GM21423 (cell line): ENCODE results near the gene MYORG.

Experiments used
- ATAC-seq: cut with Tn5 transposase; IDR thresholded peaks from one replicate; pipeline ENCODE4 v1.9.1; 2021; ENCODE audit warnings: mild to moderate bottlenecking, moderate library complexity; ENCODE audit not compliant: unreplicated experiment

The MYORG gene

DNA sequence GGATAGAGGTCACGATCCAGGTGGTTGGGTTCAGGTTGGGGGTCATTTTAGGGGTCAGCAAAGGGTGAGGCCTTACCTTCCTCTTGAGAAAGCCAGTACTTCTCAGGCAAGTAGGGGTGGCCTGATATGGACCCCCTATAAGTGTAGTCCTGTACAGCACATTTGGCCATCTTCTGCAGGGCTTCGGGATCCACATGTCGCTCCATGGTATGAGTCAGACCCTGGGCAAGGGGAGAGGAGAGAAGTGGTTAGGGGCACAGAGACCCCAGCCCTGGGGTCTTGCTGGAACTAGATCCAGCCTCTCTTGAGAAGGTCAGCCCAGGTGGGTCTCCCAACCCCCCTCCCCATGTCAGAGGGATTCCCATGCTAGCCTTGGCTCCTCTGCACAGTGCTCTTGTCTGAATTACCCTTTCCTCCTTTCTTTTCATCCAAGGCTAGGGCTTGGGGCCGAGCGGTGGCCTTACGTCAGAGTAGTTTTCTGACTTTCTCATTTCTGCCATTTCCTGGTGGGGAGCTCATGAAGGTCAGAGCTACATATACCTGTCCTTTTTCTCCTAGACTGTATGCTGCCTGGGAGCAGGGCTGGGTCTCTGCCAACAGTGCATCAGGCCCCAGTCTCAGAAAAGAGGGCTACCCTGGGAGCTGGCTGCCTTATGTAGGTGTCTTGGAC, 9.0 kb upstream of the MYORG start:
- no peak for ATAC-seq

DNA sequence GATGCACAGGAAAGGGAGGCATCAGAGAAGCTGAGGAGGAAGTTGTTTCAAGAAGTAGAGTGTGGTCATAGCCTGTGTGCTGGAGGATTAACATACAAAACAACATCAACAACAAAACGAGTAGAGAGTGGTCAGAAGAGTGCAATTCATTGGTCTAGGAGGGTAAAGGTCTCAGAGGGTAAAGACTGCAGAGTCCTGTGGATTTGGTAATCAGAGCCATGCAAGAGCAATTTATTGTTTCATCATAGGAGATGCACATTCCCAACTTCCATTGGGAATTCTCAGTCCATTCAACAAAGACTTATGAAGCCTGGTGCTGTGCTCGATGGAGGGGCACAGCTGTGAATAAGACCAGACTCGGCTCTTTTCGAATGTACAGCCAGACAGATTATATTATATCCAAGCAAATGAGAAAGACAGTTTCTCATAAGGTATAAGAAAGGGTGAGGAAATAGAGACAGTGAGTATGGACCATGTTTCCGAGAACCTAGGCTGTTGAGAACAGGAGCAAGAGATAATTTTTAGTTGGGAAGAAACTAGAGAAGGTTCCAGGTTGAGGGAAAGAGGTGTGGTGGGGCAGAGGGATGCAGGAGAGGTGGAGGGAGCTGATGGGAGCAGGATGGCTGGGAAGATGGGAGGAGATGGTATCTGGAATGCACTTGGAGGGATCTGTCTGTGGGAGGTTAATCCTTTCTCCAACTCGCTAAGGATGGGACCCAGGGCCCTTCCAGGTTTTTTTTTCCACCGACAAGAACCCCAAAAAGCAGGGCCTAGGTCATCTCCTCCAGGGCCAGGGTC, 7.9 kb upstream of the MYORG start:
- ATAC-seq, result no peak

DNA sequence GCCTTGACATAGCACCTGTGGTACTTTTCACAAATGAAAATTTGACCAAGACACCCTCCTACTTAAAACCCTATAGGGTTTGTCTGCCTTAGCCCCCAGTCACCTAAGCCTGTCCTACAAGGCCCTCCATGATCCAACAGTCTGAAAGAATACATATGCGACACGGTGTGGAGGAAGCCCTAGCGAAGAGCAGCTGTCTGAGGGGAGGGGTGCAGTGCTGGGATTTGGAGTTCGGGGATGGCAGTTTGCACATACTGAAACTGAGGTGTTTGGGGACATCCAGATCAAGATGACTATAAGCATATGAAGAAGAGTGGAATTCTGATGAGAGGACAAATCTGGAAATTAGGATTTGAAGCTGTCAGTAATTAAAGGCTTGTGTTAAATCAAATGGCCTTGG, 7.2 kb upstream of the MYORG start:
- ATAC-seq, result no peak

DNA sequence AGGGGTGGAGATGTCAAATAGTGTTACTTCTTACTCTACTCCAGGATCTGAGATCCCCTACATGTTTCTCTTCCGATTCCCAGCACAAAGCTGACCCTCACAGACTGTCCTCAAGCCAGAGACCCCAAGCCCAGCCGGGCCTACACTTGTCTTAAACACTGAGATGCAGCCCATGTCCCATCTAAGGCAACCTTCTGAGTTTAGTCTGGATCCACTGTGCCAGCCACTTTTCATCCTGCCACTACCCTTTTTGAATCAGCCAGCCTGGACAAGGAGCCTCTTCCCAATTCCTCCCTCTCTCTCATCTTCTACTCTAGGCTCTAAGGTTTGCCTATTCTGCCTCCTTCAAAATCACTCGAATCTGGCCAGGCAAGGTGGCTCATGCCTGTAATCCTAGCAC, 6.2 kb upstream of the MYORG start:
- ATAC-seq, result no peak

DNA sequence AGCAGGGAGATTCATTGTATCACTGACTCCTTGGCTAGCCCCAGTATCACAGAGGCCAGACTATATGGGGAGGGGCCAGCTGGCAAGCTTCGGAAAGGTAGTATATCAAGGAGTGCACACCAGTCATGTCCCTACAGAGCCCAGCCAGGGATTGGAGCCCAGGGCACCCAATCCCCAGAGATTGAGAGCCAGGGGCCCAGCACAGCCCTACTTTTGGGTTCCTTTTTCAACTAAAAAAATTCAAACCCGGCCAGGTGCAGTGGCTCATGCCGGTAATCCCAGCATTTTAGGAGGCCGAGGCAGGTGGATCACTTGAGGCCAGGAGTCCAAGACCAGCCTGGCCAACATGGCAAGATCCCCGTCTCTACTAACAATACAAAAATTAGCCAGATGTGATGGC, 5.4 kb upstream of the MYORG start:
- ATAC-seq, result no peak

DNA sequence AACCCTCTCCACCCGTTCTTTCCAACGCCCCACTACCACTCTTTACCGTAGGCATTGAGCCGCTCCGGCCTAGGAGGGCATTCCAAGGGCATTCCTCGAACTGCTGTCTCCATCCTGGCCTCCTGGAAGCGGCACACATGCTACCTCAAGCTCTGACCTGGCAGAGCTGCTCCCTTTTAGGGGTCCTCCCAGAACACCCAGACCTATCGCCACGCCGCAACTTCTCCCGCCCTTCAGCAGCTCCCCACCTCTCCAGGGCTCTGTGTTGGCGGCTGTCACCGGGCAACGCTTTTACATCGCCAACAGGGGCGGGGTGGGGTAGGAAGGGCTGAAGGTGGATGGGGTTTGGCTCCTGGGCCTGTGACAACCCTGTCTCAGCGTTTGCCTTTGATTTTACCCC, 4.6 kb upstream of the MYORG start:
- no peak for ATAC-seq

DNA sequence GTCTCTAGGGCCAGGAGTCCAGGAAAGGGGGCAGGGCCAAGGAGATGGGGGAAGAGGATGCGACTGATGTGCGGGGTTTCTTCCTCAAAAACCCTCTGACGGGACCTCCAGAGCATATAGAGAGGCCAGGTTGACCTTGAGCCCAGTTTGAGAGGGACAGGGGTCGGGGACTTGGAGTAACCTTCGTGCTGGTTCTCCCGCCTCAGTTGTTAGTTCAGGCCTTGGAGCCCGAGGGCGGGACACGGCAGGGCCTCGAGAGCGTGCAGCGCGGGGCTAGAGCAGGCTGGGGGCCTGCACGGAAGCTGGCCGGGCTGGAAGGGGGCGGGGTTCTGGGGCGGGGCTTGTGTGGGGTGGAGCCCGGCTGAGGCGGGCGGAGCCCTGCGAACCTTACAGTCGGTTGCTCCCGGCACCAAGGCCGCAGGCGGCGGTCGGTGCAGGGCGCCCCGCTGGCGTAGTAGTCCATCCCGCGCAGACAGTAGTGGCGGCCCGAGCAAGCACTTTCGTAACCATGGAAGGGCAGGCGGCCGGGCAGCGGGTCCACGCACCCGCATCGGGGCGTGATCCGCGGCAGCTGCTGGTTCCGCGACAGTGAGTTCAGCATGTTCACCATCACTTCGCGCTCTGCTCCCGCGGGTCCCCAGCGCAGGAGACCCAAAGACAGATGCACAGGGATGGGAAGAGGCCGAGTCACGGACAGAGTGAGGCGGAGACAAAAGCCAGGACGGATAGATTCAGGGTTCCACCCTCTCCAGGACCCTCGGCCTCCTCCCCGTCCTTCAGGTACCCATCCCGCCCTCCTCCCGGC, 4.0 kb upstream of the MYORG start:
- peak; percentile 23 for ATAC-seq

DNA sequence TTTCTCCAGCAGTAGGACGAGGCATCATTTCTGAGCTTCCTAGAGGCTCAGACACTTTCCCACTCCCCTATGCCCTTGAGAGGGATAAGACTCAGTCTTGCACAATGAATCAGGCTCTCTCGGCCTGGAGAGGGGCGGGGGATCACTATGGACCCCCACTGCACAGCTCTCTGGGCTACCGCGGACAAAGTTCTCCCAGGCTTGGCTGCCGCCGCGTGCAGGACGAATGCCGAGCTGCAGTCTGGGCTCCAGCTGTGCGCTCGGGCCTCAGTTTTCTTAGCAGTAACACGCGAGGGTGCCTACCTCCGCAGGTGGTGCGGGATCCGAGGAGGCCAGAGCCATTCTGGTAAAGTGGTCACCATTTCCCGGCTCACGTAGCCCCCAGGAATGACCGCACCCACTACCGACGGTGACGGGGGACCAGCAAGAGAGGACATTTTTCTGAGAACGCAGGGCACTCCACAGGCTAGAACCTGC, 3.4 kb upstream of the MYORG start:
- ATAC-seq, result no peak

DNA sequence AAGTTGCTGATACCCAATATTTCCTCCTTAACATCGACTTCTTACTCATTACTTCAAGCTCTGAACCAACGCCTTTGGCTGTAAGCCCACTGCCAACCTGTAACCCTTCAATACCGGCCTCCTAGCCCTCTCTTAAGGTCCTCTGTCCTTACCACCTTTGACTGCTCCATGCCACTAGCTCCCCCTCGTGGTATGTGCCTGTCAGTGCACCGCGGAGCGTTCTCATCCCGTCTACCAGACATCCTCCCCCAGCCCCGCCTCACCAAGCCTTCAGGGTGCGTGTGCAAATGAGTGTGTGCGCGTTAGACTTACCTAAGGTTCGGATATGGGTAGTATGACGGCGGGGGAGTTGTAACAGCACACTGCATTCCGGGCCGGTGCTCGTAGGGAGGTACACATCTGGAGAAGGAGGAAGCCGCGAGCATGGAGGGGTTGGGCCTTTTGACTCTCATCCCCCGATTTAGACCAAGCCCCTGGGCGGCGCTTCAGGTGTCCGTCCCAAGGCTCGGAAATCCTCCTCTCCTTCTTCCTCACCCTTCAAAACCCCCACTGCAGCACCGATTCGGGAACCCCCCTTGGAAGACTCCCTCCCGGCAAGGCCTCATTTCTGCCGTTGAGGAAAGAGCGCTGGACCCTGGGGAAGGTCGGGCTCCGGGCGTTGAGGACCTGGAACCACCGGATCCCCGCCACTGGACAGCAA, 2.8 kb upstream of the MYORG start:
- ATAC-seq, result peak; percentile 33

DNA sequence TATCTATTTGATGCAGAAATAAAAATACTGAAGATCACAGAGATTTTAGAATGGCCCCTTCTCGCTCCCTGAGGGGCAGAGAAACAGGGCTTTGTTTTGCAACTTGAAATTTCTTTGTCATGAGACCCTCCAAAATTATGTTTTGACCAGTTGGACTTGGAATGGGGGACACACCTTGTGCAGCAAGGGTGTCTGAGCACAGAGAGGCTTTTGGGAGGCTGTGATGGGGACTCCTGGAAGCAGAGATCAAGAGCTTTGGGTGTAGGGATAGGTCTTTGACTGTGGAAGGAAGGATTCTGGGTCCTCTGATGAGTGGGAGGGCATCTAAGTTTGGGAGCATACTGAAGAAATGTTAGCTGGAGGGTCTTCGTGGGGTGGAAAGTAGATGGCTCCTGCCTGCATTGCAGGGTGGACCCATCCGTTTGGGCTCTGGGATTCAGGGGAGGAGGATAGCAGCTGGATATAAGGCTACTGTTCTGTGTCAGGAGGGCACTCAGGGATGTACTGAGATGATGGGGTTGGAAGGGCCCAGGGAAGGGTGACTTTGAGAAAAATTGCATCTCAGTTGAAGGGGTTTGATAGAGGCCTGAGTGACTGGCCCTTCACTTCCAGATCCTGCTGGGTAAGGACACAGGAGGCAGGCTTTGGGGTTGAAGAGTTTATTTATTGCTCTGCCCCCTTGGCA, 1.8 kb upstream of the MYORG start:
- ATAC-seq, result no peak

DNA sequence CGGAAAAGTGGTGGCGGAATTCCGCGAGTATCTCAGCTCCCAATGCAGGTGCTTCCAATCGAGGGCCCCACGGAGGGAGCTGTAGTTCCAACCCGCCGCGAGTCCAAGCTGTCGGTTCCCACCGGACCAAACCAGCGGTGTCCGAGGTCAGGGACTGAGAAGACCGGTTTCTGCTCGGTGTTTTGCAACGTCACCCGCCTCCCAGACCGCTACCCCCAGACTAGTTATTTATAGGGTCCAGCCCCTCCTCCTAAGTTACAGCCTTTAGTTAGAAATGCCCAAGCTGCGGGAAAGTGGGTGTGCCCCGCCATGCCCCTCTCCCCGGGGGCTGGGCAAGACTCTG, 677 bp upstream of the MYORG start:
- no peak for ATAC-seq

DNA sequence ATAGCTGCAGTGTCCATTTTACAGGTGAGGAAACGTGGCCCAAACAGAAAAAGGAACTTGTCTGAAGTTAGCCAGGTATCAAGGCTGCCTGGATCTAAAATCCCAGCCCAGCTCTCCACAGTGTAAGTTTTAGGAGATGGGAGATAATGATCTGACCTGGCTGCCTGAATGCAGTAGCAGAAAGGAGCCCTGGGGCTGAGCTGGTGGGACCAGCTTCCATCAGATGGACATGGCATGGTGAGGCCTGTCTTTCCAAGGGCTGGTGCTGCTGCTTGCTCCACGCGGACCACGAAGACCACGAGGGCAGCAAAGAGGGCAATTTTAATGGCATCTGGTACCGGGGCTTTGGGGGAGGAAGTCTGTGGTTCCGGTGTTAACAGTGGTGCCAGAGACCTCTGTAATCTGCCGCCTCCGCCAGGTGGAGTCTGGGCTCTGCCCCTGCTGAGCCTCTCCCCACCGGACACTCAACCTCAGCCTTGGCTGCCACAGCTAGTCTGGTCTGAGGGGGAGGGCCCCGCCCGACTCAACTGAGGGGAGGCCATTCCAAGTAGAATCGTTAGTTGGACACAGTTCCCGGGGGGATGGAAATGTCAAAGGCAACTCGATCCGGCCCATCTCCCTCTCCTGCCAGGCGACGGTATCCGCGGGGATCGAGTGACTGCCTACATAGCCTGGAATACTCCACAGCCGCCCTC, 650 bp downstream of the MYORG start:
- peak; percentile 20 for ATAC-seq

DNA sequence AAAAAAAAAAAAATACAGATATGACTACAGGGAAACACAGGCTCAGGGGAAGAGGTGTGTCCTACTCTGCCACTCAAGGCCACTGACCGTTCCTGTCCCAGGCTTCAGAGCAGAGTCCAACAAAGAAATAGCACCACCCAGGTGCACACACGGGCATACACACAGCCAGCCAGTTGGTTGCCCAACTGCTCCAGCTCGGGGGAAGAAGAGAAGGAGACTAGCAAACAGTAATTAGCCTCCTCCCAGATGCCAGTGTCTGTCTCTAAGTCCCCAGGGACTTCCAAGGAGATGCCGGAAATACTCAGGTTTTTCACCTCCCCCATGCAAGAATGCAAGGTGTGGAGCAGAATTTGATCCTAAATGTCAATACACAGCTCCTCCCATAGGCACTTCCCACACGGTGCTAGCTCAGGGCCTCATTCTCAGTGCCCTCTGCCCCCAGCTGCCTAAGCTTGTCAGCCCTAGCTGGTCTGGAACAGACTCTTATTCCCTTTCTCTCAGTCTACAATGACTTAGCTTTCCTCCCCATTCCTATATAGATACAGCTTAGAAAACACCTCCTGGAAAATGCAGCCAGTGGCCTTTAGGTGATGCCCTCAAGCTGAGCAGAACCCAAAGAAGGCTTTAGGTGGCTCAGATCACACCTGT, 1.7 kb downstream of the MYORG start:
- no peak for ATAC-seq

DNA sequence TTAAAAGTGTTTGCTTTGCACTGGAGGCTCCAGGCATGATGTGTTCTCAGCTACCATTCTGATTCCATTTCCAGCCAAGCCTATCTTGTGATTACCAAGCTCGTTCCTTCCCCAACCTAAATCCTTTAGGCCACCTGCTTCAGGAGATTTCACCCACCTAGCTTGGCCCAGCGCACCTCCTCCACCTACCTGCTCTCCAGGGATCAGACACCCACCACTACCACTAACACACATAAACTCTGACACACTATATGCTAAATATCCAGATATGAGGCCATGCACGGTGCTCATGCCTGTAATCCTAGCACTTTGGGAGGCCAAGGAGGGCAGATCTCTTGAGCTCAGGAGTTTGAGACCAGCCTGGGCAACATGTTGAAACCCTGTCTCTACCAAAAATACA, 2.4 kb downstream of the MYORG start:
- ATAC-seq, result no peak

DNA sequence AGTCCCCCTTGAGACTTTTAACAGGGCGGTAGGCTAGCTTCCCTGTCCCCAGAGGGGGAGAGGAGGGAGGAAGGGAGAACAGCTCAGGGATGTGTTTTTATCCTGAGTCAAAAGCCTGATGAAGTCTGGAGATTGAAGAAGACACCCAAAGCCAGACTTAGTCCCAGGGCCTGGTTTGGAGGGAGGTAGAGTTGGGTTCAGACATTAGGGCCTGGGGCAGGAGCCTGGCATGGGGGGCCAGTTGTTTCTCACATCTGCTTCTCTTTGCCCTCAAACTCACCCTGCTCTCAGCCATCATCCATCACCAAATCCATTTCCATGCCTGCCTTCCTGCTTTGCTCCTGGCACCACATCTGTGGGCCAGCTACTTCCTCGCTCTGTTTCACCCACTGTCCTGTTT, 2.9 kb downstream of the MYORG start:
- ATAC-seq, result no peak

DNA sequence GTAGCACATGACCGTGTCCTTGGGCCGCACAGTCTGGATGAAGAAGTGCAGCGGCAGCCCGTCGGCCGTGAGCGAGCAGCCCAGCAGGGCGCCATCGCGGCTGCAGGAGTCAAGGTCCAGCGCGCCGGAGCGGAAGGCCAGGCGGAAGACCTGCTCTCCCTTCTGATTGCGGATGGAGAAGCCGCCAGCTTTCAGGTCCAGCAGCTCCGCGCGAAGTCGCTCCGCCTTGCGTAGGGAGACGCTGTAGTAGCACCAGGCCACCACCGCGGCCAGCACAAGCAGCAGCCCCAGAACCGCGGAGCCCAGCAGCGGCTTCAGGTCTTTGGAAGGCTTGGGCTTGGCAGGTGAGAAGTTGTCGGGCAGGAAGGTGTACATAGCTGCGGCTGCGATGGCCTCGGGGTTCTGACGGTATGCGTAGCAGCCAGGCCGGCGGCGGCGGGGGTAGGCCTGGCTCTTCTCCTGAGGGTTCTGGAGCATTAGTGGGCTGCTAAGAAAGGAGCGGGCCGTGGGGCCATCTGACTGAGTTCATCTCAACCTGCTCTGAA, 4.2 kb downstream of the MYORG start:
- no peak for ATAC-seq

DNA sequence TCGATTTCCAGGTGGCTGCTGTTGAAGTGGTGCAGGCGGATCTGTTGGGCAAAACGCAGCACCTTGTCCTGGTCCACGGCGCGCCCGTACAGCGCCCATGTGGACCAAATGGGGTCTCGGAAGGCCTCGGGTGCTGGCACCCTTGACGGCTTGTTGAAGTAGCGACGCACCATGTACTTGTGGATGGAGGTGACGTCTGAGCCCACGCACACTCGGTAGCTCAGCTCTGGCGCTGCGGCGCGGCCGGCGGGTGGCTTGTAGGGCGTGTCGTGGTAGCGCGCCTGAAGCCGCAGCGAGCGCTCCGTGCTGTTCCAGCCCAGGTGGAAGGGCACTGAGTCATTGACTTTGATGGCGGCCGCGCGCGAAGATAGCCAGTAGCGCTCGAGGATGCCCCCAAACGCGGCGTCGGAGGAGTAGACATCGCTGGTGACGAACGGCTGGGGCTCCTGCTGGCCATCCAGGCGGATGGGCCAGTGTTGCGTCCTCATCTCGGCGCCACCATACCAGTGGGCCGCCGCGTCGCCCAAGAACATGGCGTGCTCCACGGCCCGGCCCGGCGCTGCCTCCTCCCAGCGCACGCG, 4.7 kb downstream of the MYORG start:
- ATAC-seq, result no peak

DNA sequence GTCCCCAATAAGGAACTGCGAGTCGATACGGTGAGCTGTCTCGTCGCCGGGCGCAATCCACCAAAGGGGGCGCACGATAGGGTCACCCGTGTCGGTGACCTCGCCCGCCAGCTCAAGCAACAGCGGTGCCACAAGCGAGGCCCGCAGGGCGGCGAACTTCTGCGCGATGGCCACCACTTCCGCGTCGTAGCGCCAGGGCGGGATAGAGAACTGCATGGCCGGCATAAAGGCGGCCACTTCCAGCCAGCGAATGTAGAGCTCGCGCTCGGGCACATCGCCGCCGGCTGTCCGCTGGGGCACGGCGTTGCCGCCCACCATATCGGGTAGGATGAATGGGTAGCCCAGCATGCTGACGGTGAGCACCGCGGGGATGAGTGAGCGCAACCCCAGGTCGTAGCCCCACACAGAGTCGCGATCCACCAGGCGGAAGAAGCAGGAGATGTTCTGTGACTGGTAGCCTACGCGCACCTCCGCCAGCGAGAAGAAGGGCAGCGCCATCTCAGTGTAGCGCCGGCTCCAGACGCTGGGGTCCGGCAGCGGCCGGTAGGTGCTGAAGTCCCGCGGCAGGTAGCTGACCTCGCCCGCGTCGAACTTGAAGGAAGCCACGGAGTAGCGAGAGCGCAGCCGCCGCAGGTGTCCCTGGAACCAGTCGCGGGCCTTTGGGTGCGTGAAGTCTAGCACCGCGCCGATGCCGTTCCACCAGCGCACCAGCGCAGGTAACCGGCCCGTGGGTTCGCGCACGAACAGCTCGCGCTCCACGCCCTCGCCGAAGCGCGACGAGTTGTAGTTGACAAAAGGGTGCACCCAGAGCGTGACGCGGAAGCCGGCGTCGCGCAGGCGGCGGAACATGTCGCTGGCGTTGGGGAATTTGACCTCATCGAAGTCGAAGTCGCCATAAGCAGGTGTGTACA, 5.5 kb downstream of the MYORG start:
- no peak for ATAC-seq
